Erythroblast (primary cell): ENCODE results near the gene ALG9.

Source experiments
- GATA1 ChIP-seq: IDR thresholded peaks from 2 replicates; pipeline ENCODE4 v1.6.1; 2011; ENCODE audit warnings: low read depth, mild to moderate bottlenecking, control low read depth, low read length, moderate library complexity
- POLR2A ChIP-seq: IDR thresholded peaks from 2 replicates; pipeline ENCODE4 v1.6.1; 2011; ENCODE audit warnings: mild to moderate bottlenecking, low read length

GRCh38 chr11:111793863-111794262 lies 77.5 kb downstream of the ALG9 start:
- TF ChIP-seq POLR2A (no peak), GATA1 (no peak)
